ENCODE data around the gene KIFC1.
A peak's percentile ranks its signal among the peaks of the same experiment; 100 is the strongest.

KIFC1 gene

DNA sequence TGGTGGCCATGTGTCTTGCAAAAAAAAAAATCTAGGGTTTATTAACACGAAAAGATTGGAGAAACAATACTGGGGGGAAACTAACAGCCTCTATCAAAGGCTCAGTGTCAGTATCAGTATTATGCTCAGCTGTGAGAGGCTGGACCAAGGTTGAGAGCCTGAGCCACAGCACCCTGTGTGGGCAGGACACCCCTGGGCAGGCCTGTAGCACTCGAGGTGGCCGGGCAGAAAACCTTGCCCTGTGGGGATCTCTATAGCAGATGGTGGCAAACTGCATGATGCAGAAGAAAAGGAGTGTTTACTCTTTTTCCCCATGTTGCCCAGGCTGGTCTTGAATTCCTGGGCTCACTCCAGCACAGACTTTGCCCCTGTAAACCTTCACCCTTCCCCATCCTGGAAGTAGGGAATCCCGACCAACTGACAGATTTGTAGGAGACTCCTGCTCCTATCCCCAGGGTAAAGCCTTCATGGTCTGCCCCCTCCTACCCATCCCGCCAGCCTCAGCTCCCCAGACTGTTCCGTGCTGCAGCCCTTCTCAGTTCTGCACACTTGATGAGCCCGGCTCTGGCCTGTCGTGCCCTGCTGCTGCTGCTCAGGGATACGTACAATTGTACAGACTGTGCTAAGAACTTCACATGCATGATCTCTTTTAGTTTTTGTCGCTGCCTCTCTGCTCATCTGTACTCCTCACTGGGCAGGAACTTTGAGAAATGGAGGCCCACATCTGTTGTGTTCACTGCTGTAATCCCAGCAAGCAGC lies 8.0 kb upstream of the KIFC1 start:
- no peak overlapping the region for H3K4me3 ChIP-seq (ENCODE audit: low read depth, low read length)
- TF ChIP-seq, protein P1, sequence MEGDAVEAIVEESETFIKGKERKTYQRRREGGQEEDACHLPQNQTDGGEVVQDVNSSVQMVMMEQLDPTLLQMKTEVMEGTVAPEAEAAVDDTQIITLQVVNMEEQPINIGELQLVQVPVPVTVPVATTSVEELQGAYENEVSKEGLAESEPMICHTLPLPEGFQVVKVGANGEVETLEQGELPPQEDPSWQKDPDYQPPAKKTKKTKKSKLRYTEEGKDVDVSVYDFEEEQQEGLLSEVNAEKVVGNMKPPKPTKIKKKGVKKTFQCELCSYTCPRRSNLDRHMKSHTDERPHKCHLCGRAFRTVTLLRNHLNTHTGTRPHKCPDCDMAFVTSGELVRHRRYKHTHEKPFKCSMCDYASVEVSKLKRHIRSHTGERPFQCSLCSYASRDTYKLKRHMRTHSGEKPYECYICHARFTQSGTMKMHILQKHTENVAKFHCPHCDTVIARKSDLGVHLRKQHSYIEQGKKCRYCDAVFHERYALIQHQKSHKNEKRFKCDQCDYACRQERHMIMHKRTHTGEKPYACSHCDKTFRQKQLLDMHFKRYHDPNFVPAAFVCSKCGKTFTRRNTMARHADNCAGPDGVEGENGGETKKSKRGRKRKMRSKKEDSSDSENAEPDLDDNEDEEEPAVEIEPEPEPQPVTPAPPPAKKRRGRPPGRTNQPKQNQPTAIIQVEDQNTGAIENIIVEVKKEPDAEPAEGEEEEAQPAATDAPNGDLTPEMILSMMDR (IDR thresholded peaks at IDR 0.05; ENCODE audit: insufficient read depth, low read depth, low read length, missing control alignments) = no peak
- DNase-seq (ENCODE audit: low read depth) = no peak

DNA sequence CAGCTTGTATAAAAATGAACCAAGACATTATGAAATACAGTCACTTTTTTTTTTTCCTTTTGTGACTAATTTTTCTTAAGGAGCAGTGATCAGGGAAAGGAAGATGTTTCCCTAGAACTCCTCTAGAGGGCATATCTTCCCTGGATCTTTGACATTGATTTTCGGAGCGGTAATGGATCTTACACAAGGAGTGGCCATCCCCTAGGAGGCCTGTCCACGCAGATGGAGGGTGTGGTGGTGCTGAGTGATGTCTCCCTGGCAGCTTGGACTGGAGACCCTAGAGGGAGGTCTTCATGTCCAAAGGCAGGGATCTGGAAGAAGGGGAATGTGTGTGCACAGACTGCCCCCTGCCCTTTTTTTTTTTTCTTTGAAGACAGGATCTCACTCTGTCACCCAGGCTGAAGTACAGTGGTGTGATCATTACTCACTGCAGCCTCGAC lies 7.0 kb upstream of the KIFC1 start:
- H3K4me3 ChIP-seq (ENCODE audit: low read depth, low read length) = no peak overlapping the region
- TF ChIP-seq, protein P1 (IDR thresholded peaks at IDR 0.05; ENCODE audit: insufficient read depth, low read depth, low read length, missing control alignments) = no peak
- DNase-seq (ENCODE audit: low read depth) = no peak

DNA sequence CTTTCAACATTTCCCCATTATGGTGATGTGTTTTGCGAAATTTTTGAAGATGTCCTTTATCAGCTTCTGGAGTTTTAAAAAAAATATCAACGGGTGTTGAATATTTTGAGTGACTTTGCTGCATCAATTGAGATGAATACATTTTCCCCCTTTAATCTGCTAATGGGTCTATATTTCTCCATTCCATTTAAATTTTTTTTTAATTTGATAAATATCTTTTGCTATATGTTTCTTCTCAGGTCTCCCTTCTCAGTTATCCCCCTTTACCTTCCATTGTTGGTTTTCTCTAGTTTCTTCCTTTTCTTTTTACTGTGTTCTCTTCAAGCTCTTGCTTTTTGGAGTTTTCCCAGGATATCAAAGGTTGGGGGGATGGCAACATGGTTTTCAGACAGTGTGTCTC lies 1.4 kb upstream of the KIFC1 start:
- no peak for DNase-seq (ENCODE audit: low read depth)
- TF ChIP-seq, protein P1 (IDR thresholded peaks at IDR 0.05; ENCODE audit: insufficient read depth, low read depth, low read length, missing control alignments) = no peak
- no peak overlapping the region for H3K4me3 ChIP-seq (ENCODE audit: low read depth, low read length)

DNA sequence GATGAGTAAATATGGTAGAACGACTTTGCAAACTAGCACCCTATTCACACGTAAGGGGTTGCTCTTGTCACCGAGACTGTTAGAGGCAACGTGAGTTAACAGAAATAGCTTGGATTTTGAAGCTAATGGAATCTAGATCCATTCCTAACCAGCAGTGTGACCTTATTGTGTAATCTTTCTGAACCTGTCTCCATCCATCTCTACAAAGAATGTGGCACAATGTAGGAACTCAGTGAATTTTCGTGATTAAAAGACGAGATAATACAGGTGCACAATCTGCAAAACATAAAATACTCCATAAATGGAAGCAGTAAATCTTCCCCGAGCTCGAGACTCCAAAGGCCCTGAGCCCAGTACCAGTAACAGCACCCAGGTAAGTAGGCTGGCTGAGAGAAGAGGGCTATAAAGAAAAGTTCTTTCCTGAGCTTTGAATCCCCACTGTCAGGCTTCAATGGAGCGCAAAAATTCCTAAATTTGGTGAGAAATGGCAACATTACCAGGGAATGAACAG lies 801 bp upstream of the KIFC1 start:
- peak overlapping the region; percentile 43 for H3K4me3 ChIP-seq (ENCODE audit: low read depth, low read length)
- no peak for DNase-seq (ENCODE audit: low read depth)
- TF ChIP-seq, protein P1 (IDR thresholded peaks at IDR 0.05; ENCODE audit: insufficient read depth, low read depth, low read length, missing control alignments) = no peak

DNA sequence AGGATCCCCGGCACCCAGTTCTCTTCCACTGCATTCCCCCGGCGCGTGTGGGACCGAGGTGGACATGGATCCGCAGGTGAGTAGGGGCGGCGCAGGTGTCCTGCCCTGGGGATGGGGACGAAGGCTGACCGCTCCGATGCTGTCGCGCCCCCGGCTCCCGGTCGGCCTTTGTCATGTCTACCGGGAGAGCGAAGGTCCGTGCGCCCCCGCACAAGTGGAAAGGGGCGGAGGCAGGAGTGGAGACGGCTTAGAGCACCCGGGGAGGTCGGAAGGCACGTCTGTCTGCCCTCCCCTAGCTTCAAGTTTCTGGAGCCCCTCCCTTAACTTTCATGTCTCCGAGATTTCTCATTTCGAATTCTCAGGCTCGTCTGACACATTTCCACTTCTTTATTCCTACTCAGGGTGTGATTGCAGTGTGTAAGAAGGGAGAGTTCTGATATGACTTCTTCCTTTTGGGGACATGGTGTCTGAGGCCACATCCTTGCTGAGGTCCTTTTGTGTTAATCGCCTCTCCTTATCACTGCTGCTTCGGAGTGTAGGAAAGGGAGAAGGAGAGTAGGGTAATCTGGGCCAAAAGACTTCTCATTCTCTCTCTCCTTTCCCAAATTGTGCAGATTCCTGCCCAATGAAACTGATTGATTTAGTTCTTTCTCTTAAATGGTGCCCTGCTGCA lies 435 bp downstream of the KIFC1 start:
- peak; percentile 70 for DNase-seq (ENCODE audit: low read depth)
- peak overlapping the region; percentile 78 for H3K4me3 ChIP-seq (ENCODE audit: low read depth, low read length)
- TF ChIP-seq, protein P1 (IDR thresholded peaks at IDR 0.05; ENCODE audit: insufficient read depth, low read depth, low read length, missing control alignments) = no peak

DNA sequence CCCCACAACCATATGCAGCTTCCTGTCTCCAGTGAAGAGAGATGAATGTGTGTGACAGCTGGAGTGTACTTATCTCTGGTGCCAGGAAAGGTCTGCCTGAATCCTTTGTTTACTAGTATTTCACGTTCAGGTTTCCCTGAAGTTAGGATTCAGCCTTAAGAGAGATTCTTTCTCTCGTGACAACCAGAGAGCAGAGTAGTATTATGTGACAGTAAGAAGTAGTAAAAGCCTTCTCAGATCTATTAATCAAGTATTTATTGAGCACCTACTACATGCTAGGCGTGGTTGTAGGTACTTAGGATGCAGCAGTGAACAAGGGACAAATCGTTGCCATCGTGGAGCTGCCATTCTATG lies 949 bp downstream of the KIFC1 start:
- TF ChIP-seq, protein P1 (IDR thresholded peaks at IDR 0.05; ENCODE audit: insufficient read depth, low read depth, low read length, missing control alignments) = no peak
- peak overlapping the region; percentile 78 for H3K4me3 ChIP-seq (ENCODE audit: low read depth, low read length)

More for the DNA sequence above, 949 bp downstream of the KIFC1 start:
- DNase-seq (ENCODE audit: low read depth) = no peak
